HepG2 (cell line): ENCODE data around the gene SIK3. TPM values are rescaled to one million over a fixed set of nuclear protein-coding genes. Genes with fewer than 3 reads are reported as not detected.

Experiments used
- CCDC6 ChIP-seq: sonication (generic); formaldehyde crosslinking; IDR thresholded peaks from 2 replicates; pipeline ENCODE4 v1.8.1; 2022; ENCODE audit warnings: mild to moderate bottlenecking, missing genetic modification reagents, moderate library complexity
- CHD4 ChIP-seq: fragments of 200-600 bp; sonication (generic); IDR thresholded peaks from 2 replicates; pipeline ENCODE4 v1.7.0; 2017; ENCODE audit warnings: mild to moderate bottlenecking, low read length, borderline replicate concordance
- GATA4 ChIP-seq: sonication (generic); IDR thresholded peaks from 2 replicates; pipeline ENCODE4 v1.6.1; 2016; ENCODE audit warnings: antibody characterized with exemption, low read depth, borderline replicate concordance
- KMT2A ChIP-seq: sonication (generic); formaldehyde crosslinking; IDR thresholded peaks from 2 replicates; pipeline ENCODE4 v1.4.0; 2020; ENCODE audit warnings: missing genetic modification reagents
- RARA ChIP-seq: IDR thresholded peaks from 2 replicates; pipeline ENCODE4 v1.6.1; 2016; ENCODE audit warnings: missing genetic modification reagents, missing compliant biosample characterization
- SMAD9 ChIP-seq: sonication (generic); formaldehyde crosslinking; IDR thresholded peaks from 2 replicates; pipeline ENCODE4 v1.5.1; 2020; ENCODE audit warnings: mild to moderate bottlenecking, missing genetic modification reagents
- SMC3 ChIP-seq: IDR thresholded peaks from 2 replicates; pipeline ENCODE4 v1.6.1; 2011; ENCODE audit warnings: low read length, improper control_type of control experiment
- WIZ ChIP-seq: sonication (generic); formaldehyde crosslinking; IDR thresholded peaks from 2 replicates; pipeline ENCODE4 v1.5.1; 2020; ENCODE audit warnings: mild to moderate bottlenecking, missing genetic modification reagents
- ZNF160 ChIP-seq: sonication (generic); formaldehyde crosslinking; IDR thresholded peaks from 2 replicates; pipeline ENCODE4 v1.8.0; 2022; ENCODE audit warnings: mild to moderate bottlenecking, inconsistent platforms, missing genetic modification reagents
- ZNF382 ChIP-seq: sonication (generic); formaldehyde crosslinking; IDR thresholded peaks from 2 replicates; pipeline ENCODE4 v1.5.0; 2020; ENCODE audit warnings: missing genetic modification reagents, mild to moderate bottlenecking, borderline replicate concordance
- ZNF414 ChIP-seq: sonication (generic); formaldehyde crosslinking; IDR thresholded peaks from 2 replicates; pipeline ENCODE4 v1.5.0; 2020; ENCODE audit warnings: missing genetic modification reagents
- ZNF503 ChIP-seq: sonication (generic); formaldehyde crosslinking; IDR thresholded peaks from 2 replicates; pipeline ENCODE4 v1.4.0; 2020; ENCODE audit warnings: missing genetic modification reagents
- ZNF569 ChIP-seq: sonication (generic); formaldehyde crosslinking; IDR thresholded peaks from 2 replicates; pipeline ENCODE4 v1.5.0; 2020; ENCODE audit warnings: mild to moderate bottlenecking, missing genetic modification reagents, moderate library complexity, borderline replicate concordance
- ZNF614 ChIP-seq: IDR thresholded peaks from 2 replicates; pipeline ENCODE4 v1.6.1; 2018; ENCODE audit warnings: missing biosample characterization, missing genetic modification reagents, inconsistent platforms, borderline replicate concordance
- ZNF710 ChIP-seq: sonication (generic); formaldehyde crosslinking; IDR thresholded peaks from 2 replicates; pipeline ENCODE4 v1.5.0; 2020; ENCODE audit warnings: mild to moderate bottlenecking, missing genetic modification reagents, borderline replicate concordance
- polyA plus RNA-seq, 8 experiments: library from polyadenylated mRNA; depleted of rRNA in 3 of 8; stranded (reverse) in 7 of 8; unstranded in 1 of 8; fragments of >200 nt; fragmentation: Illumina TruSeq in 4 of 8; extraction: Trizol in 4 of 8; gene quantifications; 2 replicates each; pipeline versions ENCODE4 v1.2.1 to v1.2.3, GENCODE V29; 2011 to 2016; ENCODE audit warnings: low read depth in 4 of 8, missing spikeins in 1 of 8, mixed read lengths in 1 of 8; ENCODE audit not compliant: insufficient read depth in 1 of 8
- total RNA-seq, 5 experiments: library from RNA; depleted of rRNA; stranded (reverse); fragments of >200 nt; fragmentation: Illumina TruSeq; extraction: Trizol; gene quantifications; 2 replicates each; pipeline ENCODE4 v1.2.3, GENCODE V29; 2016; ENCODE audit warnings: low read depth in 1 of 5
- TF ChIP-seq, protein P1 (sequence below): sonication (generic); formaldehyde crosslinking; IDR thresholded peaks from 2 replicates; pipeline ENCODE4 v1.5.1; 2020; ENCODE audit warnings: missing genetic modification reagents, mild to moderate bottlenecking, borderline replicate concordance
- TF ChIP-seq, protein P2 (sequence below): IDR thresholded peaks from 2 replicates; pipeline ENCODE4 v1.6.1; 2012; ENCODE audit warnings: inconsistent platforms
- TF ChIP-seq, protein P3 (sequence below), 2 experiments: sonication (generic) in 1 of 2; formaldehyde crosslinking in 1 of 2; IDR thresholded peaks; 2 replicates each; pipeline versions ENCODE4 v1.4.0 to v1.6.1; 2016 to 2020; ENCODE audit warnings: borderline replicate concordance in 1 of 2, low read depth in 1 of 2, mild to moderate bottlenecking in 1 of 2, missing genetic modification reagents in 1 of 2

SIK3 gene
- total and polyA plus RNA-seq, 2 of the 13 experiments (the other 11 are each of a cell fraction or from before 2014, with no cell fraction given) = 5.7 to 9.8 TPM

GRCh38 chr11:117143871-117144476 lies 45.7 kb upstream of the SIK3 start, which contains the start of gene PAFAH1B2 (continued):
- TF ChIP-seq ZNF160 (CRISPR knock-in tag) (no peak; the same call in 1 of the 2 replicates), GATA4 (peak; percentile 33; the same call in 1 of the 2 replicates), ZNF414 (no peak), SMAD9 (CRISPR knock-in tag) (peak; percentile 94), RARA (CRISPR knock-in tag) (no peak), CCDC6 (no peak; the same call in 1 of the 2 replicates), ZNF382 (CRISPR knock-in tag) (no peak), CHD4 (no peak), ZNF710 (CRISPR knock-in tag) (peak; percentile 47; the same call in 1 of the 2 replicates), KMT2A (CRISPR knock-in tag) (peak; percentile 80; the same call in 1 of the 2 replicates), ZNF503 (CRISPR knock-in tag) (no peak; the same call in 1 of the 2 replicates), ZNF569 (no peak), WIZ (CRISPR knock-in tag) (no peak), SMC3 (no peak), ZNF614 (peak; percentile 62; the same call in 1 of the 2 replicates)
- TF ChIP-seq, protein P1, sequence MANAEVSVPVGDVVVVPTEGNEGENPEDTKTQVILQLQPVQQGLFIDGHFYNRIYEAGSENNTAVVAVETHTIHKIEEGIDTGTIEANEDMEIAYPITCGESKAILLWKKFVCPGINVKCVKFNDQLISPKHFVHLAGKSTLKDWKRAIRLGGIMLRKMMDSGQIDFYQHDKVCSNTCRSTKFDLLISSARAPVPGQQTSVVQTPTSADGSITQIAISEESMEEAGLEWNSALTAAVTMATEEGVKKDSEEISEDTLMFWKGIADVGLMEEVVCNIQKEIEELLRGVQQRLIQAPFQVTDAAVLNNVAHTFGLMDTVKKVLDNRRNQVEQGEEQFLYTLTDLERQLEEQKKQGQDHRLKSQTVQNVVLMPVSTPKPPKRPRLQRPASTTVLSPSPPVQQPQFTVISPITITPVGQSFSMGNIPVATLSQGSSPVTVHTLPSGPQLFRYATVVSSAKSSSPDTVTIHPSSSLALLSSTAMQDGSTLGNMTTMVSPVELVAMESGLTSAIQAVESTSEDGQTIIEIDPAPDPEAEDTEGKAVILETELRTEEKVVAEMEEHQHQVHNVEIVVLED = peak; percentile 80
- TF ChIP-seq, protein P2, sequence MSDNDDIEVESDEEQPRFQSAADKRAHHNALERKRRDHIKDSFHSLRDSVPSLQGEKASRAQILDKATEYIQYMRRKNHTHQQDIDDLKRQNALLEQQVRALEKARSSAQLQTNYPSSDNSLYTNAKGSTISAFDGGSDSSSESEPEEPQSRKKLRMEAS = peak; percentile 96
- TF ChIP-seq, protein P3, sequence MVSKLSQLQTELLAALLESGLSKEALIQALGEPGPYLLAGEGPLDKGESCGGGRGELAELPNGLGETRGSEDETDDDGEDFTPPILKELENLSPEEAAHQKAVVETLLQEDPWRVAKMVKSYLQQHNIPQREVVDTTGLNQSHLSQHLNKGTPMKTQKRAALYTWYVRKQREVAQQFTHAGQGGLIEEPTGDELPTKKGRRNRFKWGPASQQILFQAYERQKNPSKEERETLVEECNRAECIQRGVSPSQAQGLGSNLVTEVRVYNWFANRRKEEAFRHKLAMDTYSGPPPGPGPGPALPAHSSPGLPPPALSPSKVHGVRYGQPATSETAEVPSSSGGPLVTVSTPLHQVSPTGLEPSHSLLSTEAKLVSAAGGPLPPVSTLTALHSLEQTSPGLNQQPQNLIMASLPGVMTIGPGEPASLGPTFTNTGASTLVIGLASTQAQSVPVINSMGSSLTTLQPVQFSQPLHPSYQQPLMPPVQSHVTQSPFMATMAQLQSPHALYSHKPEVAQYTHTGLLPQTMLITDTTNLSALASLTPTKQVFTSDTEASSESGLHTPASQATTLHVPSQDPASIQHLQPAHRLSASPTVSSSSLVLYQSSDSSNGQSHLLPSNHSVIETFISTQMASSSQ (IDR thresholded peaks at IDR 0.05; ENCODE audit: low read depth) = no peak
- TF ChIP-seq, protein P3 (CRISPR knock-in tag; IDR thresholded peaks at IDR 0.05; ENCODE audit: borderline replicate concordance) = peak; percentile 66; the same call in 1 of the 2 replicates
